Upper lobe of right lung (tissue), 1 donor: ENCODE measurements around the gene VWA7. TPM values are rescaled to one million over a fixed set of nuclear protein-coding genes. Genes with fewer than 3 reads are reported as not detected.

ENCODE experiments used
- ATAC-seq: fragments of 200-7000 bp; cut with Tn5 transposase; one replicate; pipeline ENCODE4 v1.9.1; 2020; ENCODE audit warnings: mild to moderate bottlenecking, moderate library complexity
- DNase-seq: peaks from one replicate; pipeline ENCODE4 v3.0.0-alpha.2; 2020
- H3K27ac ChIP-seq: fragments of 200-600 bp; one replicate; pipeline ENCODE4 v1.8.0; 2022
- H3K27me3 ChIP-seq: fragments of 200-600 bp; one replicate; pipeline ENCODE4 v1.8.0; 2022; ENCODE audit warnings: mild to moderate bottlenecking
- H3K36me3 ChIP-seq: fragments of 200-600 bp; one replicate; pipeline ENCODE4 v1.8.0; 2022
- H3K4me1 ChIP-seq: fragments of 200-600 bp; one replicate; pipeline ENCODE4 v1.8.0; 2022
- H3K4me3 ChIP-seq: fragments of 200-600 bp; one replicate; pipeline ENCODE4 v1.8.0; 2022; ENCODE audit warnings: mild to moderate bottlenecking
- H3K9me3 ChIP-seq: fragments of 200-600 bp; one replicate; pipeline ENCODE4 v1.8.0; 2022
- intact Hi-C: fragments of 100-400 bp; cut with DNase I; formaldehyde crosslinking; loops from one replicate; pipeline ENCODE4 v1.11.0; 2022
- total RNA-seq: library from RNA; stranded (reverse); fragmentation: NEBNext Ultra II Directional; extraction: Animal tissue kit (Norgen Biotek cat#: 25700); gene quantifications from one replicate; pipeline ENCODE4 v1.2.1, GENCODE V29; 2021
- TF ChIP-seq, protein P1 (sequence below): fragments of 200-600 bp; IDR thresholded peaks from one replicate; pipeline ENCODE4 v1.8.0; 2022; ENCODE audit warnings: antibody characterized with exemption
- donor health status: DM: no; HTN: yes; CAD: no; lungs with severe emphysema.

The VWA7 gene
- total RNA-seq, 1 donor from 2014 or later: 3.4 TPM

- no peak for ATAC-seq
- intact Hi-C loops: no loop called here
- H3K27ac ChIP-seq: no peak overlapping the region
- H3K9me3 ChIP-seq: no peaks in the 10 kb centered on the region
- no peaks in the 10 kb centered on the region for H3K27me3 ChIP-seq
- H3K4me1 ChIP-seq: no peaks in the 10 kb centered on the region
- TF ChIP-seq, protein P1, sequence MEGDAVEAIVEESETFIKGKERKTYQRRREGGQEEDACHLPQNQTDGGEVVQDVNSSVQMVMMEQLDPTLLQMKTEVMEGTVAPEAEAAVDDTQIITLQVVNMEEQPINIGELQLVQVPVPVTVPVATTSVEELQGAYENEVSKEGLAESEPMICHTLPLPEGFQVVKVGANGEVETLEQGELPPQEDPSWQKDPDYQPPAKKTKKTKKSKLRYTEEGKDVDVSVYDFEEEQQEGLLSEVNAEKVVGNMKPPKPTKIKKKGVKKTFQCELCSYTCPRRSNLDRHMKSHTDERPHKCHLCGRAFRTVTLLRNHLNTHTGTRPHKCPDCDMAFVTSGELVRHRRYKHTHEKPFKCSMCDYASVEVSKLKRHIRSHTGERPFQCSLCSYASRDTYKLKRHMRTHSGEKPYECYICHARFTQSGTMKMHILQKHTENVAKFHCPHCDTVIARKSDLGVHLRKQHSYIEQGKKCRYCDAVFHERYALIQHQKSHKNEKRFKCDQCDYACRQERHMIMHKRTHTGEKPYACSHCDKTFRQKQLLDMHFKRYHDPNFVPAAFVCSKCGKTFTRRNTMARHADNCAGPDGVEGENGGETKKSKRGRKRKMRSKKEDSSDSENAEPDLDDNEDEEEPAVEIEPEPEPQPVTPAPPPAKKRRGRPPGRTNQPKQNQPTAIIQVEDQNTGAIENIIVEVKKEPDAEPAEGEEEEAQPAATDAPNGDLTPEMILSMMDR: no peak
- no peak for DNase-seq
- H3K4me3 ChIP-seq: no peak overlapping the region
- peaks cover 66% of the 10 kb centered on the region for H3K36me3 ChIP-seq
These were observed 7.2 kb upstream of the VWA7 start for GRCh38 chr6:31784098-31784925.

GRCh38 chr6:31782126-31782855 is 5.2 kb upstream of the VWA7 start:
- DNase-seq: no peak

GRCh38 chr6:31781244-31782125 is 4.4 kb upstream of the VWA7 start:
- Histone ChIP-seq H3K4me1 (peaks cover 10% of the 10 kb centered on the region), H3K27me3 (no peaks in the 10 kb centered on the region), H3K36me3 (peaks cover 69% of the 10 kb centered on the region), H3K4me3 (no peak overlapping the region), H3K27ac (no peak overlapping the region), H3K9me3 (no peaks in the 10 kb centered on the region)
- intact Hi-C loops: no loop called here
- TF ChIP-seq, protein P1: no peak
- no peak for ATAC-seq
- no peak for DNase-seq

More at GRCh38 chr6:31782126-31782855, 5.2 kb upstream of the VWA7 start:
- intact Hi-C loops: no loop called here
- Histone ChIP-seq H3K4me1 (peaks cover 2% of the 10 kb centered on the region), H3K27me3 (no peaks in the 10 kb centered on the region), H3K4me3 (no peak overlapping the region), H3K9me3 (no peaks in the 10 kb centered on the region), H3K36me3 (peaks cover 70% of the 10 kb centered on the region), H3K27ac (no peak overlapping the region)
- TF ChIP-seq, protein P1: no peak
- ATAC-seq: no peak

DNA sequence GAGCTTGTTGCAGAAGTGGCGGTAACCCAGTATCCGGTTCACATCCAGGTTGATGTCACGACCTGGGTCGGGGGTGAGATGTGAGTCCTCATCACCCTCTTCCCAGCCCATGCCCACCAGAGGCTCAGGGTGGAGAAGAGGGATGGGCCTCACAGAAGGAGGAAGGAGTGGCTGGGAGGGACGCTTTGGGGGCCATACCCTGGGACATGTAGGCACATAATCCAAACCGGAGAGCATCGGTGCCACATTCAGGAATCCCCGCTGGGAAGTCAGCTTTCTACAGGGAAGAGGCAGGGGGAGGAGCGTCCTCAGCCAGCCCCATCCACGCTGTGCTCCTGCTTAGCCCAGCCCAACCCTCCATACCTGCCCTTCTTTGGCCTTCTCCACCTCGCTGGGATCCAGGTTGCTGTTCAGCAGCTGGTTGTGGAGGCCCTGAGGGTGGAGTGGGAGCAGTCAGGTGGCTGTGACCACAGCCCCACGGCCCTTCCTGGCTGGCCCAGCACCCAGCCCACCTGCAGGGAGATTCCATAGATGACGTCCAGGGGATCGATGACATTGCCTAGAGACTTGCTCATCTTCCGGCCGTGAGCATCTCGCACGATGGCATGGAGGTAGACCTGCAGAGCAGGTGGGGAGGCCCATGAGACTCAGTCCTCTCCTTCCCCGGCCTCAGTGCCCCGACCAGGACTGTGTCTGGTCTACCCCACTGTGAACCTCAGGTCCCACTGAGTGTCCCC is 3.5 kb upstream of the VWA7 start:
- H3K4me1 ChIP-seq: peaks cover 11% of the 10 kb centered on the region
- H3K27me3 ChIP-seq: no peaks in the 10 kb centered on the region
- DNase-seq (no peak), ATAC-seq (no peak)
- H3K27ac ChIP-seq: no peak overlapping the region
- no peaks in the 10 kb centered on the region for H3K9me3 ChIP-seq
- intact Hi-C loops: no loop called here
- peaks cover 69% of the 10 kb centered on the region for H3K36me3 ChIP-seq
- TF ChIP-seq, protein P1: no peak
- no peak overlapping the region for H3K4me3 ChIP-seq

DNA sequence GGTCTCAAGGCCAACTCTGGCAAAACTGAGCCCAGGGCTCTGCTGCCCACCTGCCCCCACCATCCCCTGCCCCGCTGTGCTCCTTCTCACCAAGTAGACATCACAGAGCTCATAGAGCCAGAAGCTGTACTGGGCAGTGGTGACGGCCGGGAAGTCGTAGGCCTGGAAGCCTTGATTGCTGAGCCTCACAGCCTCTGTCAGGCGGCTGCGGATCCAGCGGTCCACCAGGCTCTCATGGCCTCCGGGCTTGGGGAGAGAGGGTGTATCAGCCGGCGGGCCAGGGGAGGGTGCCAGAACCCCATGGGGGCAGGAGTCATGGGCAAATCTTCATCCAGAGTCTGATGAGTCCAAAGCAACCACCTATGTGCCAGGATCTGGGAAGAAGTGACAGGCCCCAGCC is 2.8 kb upstream of the VWA7 start:
- ATAC-seq: no peak
- Histone ChIP-seq H3K4me1 (peaks cover 11% of the 10 kb centered on the region), H3K4me3 (no peak overlapping the region), H3K27ac (no peak overlapping the region), H3K9me3 (no peaks in the 10 kb centered on the region), H3K36me3 (peaks cover 63% of the 10 kb centered on the region), H3K27me3 (no peaks in the 10 kb centered on the region)
- TF ChIP-seq, protein P1: no peak
- DNase-seq: no peak
- intact Hi-C loops: no loop called here
